ENCODE data around the gene WDR3.

Gene WDR3

GRCh38 chr1:117971777-117972176 lies 42.2 kb downstream of the WDR3 start:
- TF ChIP-seq, protein P1, sequence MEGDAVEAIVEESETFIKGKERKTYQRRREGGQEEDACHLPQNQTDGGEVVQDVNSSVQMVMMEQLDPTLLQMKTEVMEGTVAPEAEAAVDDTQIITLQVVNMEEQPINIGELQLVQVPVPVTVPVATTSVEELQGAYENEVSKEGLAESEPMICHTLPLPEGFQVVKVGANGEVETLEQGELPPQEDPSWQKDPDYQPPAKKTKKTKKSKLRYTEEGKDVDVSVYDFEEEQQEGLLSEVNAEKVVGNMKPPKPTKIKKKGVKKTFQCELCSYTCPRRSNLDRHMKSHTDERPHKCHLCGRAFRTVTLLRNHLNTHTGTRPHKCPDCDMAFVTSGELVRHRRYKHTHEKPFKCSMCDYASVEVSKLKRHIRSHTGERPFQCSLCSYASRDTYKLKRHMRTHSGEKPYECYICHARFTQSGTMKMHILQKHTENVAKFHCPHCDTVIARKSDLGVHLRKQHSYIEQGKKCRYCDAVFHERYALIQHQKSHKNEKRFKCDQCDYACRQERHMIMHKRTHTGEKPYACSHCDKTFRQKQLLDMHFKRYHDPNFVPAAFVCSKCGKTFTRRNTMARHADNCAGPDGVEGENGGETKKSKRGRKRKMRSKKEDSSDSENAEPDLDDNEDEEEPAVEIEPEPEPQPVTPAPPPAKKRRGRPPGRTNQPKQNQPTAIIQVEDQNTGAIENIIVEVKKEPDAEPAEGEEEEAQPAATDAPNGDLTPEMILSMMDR (IDR thresholded peaks at IDR 0.05; ENCODE audit: poor library complexity, severe bottlenecking): no peak
- ATAC-seq (ENCODE audit: low read depth) (no peak), DNase-seq (ENCODE audit: low spot score) (no peak)
- Histone ChIP-seq H3K27ac (ENCODE audit: poor library complexity, severe bottlenecking) (no peak overlapping the region), H3K9me3 (ENCODE audit: severe bottlenecking) (no peaks in the 10 kb centered on the region), H3K4me1 (ENCODE audit: insufficient read depth, poor library complexity, severe bottlenecking) (peaks cover 2% of the 10 kb centered on the region), H3K4me3 (ENCODE audit: severe bottlenecking) (no peak overlapping the region), H3K36me3 (ENCODE audit: low read depth) (no peaks in the 10 kb centered on the region), H3K27me3 (ENCODE audit: insufficient read depth, poor library complexity, severe bottlenecking) (no peaks in the 10 kb centered on the region)

- DNase-seq (ENCODE audit: low spot score): no peak
- Histone ChIP-seq H3K9me3 (ENCODE audit: severe bottlenecking) (no peaks in the 10 kb centered on the region), H3K36me3 (ENCODE audit: low read depth) (no peaks in the 10 kb centered on the region), H3K4me1 (ENCODE audit: insufficient read depth, poor library complexity, severe bottlenecking) (no peaks in the 10 kb centered on the region), H3K27ac (ENCODE audit: poor library complexity, severe bottlenecking) (no peak overlapping the region), H3K27me3 (ENCODE audit: insufficient read depth, poor library complexity, severe bottlenecking) (no peaks in the 10 kb centered on the region), H3K4me3 (ENCODE audit: severe bottlenecking) (no peak overlapping the region)
- no peak for ATAC-seq (ENCODE audit: low read depth)
- TF ChIP-seq, protein P1 (IDR thresholded peaks at IDR 0.05; ENCODE audit: poor library complexity, severe bottlenecking): no peak
These were observed 46.8 kb downstream of the WDR3 start for GRCh38 chr1:117976381-117976780.

- no peaks in the 10 kb centered on the region for H3K27me3 ChIP-seq (ENCODE audit: insufficient read depth, poor library complexity, severe bottlenecking)
- no peaks in the 10 kb centered on the region for H3K9me3 ChIP-seq (ENCODE audit: severe bottlenecking)
- no peak for ATAC-seq (ENCODE audit: low read depth)
- no peak for DNase-seq (ENCODE audit: low spot score)
- no peak overlapping the region for H3K27ac ChIP-seq (ENCODE audit: poor library complexity, severe bottlenecking)
- no peaks in the 10 kb centered on the region for H3K36me3 ChIP-seq (ENCODE audit: low read depth)
- H3K4me3 ChIP-seq (ENCODE audit: severe bottlenecking): no peak overlapping the region
- TF ChIP-seq, protein P1 (IDR thresholded peaks at IDR 0.05; ENCODE audit: poor library complexity, severe bottlenecking): no peak
- no peaks in the 10 kb centered on the region for H3K4me1 ChIP-seq (ENCODE audit: insufficient read depth, poor library complexity, severe bottlenecking)
These were observed 52.1 kb downstream of the WDR3 start for GRCh38 chr1:117981455-117982192.

DNA sequence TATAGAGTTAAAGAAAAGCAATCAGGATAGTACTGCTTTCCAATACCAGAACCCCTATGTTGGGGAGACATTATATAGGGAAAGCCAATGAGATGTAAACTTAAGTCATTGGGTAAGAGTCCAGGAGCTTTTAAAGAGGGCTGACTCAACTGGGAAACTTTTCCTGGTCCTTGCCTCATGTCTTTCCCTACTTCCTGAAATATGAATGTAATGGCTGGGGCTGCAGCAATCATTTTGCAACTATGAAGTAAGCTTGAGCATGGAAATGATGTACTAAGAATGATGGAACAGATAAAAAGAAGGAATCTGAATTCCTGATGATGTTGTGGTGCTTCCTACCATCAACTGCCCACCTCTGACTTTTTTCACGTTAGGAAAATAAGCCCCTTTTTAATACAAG lies 55.7 kb downstream of the WDR3 start:
- Histone ChIP-seq H3K4me3 (ENCODE audit: severe bottlenecking) (no peak overlapping the region), H3K27ac (ENCODE audit: poor library complexity, severe bottlenecking) (no peak overlapping the region), H3K4me1 (ENCODE audit: insufficient read depth, poor library complexity, severe bottlenecking) (no peaks in the 10 kb centered on the region), H3K36me3 (ENCODE audit: low read depth) (no peaks in the 10 kb centered on the region), H3K9me3 (ENCODE audit: severe bottlenecking) (no peaks in the 10 kb centered on the region), H3K27me3 (ENCODE audit: insufficient read depth, poor library complexity, severe bottlenecking) (no peaks in the 10 kb centered on the region)
- ATAC-seq (ENCODE audit: low read depth): no peak
- TF ChIP-seq, protein P1 (IDR thresholded peaks at IDR 0.05; ENCODE audit: poor library complexity, severe bottlenecking): no peak
- no peak for DNase-seq (ENCODE audit: low spot score)

- no peaks in the 10 kb centered on the region for H3K4me1 ChIP-seq (ENCODE audit: insufficient read depth, poor library complexity, severe bottlenecking)
- H3K27ac ChIP-seq (ENCODE audit: poor library complexity, severe bottlenecking): no peak overlapping the region
- no peaks in the 10 kb centered on the region for H3K27me3 ChIP-seq (ENCODE audit: insufficient read depth, poor library complexity, severe bottlenecking)
- TF ChIP-seq, protein P1 (IDR thresholded peaks at IDR 0.05; ENCODE audit: poor library complexity, severe bottlenecking): no peak
- no peaks in the 10 kb centered on the region for H3K9me3 ChIP-seq (ENCODE audit: severe bottlenecking)
- no peak overlapping the region for H3K4me3 ChIP-seq (ENCODE audit: severe bottlenecking)
- no peak for ATAC-seq (ENCODE audit: low read depth)
- no peak for DNase-seq (ENCODE audit: low spot score)
- no peaks in the 10 kb centered on the region for H3K36me3 ChIP-seq (ENCODE audit: low read depth)
These were observed 56.4 kb downstream of the WDR3 start for GRCh38 chr1:117985973-117986372.

All from RWPE2 (cell line).